DMS 273 treated with DMSO at 0.1 percent for 48 hours (cell line): ENCODE results near the gene CLNK.
A peak's percentile ranks its signal among the peaks of the same experiment; 100 is the strongest.

ENCODE experiments used
- DNase-seq: peaks from one replicate; lab custom pipeline; 2025; lab: John Stamatoyannopoulos, UW

Gene CLNK, protein sequence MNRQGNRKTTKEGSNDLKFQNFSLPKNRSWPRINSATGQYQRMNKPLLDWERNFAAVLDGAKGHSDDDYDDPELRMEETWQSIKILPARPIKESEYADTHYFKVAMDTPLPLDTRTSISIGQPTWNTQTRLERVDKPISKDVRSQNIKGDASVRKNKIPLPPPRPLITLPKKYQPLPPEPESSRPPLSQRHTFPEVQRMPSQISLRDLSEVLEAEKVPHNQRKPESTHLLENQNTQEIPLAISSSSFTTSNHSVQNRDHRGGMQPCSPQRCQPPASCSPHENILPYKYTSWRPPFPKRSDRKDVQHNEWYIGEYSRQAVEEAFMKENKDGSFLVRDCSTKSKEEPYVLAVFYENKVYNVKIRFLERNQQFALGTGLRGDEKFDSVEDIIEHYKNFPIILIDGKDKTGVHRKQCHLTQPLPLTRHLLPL

DNA sequence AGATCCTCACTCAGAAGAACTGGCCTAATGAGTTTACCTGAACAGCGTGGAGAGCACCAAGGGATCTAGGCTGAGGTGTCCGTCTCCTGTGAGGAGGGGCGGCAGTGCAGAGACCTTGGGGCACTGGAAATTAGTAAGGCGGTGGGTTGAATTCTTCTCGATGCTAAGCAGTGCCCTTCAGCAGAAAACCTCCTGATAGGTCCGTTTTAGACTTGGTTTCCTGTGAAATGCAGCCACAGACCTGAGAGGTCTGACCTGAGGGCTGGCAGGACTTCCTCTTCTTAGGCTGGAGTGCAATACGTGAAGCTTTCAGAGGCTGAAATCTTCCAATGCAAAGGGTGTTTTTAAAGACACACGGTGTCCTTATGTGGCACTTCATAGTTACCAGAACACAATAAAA, at the start of gene CLNK:
Gene CLNK (minus strand): TSS at position 138 of the 400 bp plus-strand sequence. CDS start 16,899 bp downstream, outside the sequence.
- DNase-seq, result no peak

DNA sequence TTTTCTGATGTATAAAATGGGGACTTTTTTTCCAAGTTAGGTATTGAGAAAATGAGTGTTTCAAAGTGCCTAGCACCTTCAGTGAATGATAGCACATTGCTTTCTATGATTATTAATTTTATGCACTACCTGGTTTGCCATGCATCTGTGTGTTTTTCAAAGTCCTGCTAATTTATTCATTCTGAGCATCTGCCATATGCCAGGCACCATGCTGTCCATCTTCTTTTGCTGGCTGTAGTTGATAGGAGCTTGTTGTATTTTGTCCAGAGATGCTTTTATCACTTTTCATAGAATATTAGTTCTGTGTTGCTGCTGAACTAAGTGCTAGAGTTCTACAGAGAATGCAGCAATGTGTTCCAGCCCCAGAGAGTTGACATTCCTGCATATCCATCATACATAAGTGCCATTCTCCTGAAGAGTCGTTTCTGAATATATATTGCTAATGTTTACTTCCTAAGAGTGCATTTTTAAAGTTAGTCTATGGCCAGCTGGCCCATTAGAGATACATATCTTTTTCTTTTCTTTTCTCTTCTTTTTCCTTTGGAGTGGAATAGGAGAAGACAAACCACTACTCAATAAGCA, 49.0 kb upstream of the CLNK start:
- DNase-seq, result peak; percentile 21

DNA sequence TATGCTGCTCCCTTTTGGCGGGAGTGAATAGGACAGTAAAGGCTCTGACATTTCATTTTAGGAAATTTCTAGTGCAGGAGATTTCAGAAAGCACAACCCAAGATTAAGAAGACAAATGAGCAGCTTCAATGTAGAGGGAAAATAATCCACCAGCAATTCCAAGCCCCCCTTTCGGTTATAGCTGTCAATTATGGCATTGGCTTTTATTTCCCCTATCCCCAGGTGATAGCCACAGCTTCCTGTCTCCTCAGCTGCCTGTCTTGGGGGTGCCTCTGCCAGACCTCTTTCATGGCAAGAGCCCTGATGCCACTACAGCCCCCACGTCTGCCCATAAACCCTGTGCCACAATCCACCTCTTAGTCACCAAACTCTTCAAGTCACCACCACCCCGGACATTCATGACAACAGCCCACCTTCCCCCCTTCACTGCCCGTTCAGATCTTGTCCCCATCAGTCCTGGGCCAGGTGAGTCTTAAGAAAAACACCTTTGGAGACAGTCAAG, 48.4 kb upstream of the CLNK start:
- no peak for DNase-seq

DNA sequence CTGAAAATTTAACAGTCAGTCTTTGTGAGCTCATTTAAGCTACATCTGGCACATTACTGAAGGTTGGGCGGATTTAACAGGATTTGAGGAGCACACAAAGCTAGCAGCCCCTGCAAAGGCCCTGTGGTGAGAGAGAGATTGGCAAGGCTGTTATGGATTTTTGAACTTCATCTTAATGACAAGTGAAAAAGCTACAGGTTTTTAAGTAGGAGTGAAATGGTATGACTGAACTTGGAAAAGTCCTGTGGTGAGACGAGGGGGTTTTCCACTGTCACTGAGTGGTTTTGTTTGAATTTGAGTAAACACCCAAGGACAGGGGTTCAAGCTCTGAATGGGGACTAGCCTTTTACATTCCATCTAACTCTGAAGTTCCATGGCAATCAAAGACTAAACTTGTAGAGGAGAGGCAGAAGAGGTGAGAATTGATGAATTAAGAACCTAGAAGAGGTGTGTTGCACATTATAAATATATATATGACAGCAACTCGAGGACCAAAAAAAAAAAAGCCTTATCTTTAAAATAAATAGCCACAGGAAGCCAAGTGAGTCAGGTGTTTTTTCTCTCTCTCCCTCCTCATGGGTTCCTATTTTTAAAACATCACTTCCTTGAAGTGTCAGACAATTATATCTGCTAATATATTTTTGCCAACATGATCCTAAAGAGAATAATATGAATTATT, 47.8 kb upstream of the CLNK start:
- DNase-seq, result no peak

DNA sequence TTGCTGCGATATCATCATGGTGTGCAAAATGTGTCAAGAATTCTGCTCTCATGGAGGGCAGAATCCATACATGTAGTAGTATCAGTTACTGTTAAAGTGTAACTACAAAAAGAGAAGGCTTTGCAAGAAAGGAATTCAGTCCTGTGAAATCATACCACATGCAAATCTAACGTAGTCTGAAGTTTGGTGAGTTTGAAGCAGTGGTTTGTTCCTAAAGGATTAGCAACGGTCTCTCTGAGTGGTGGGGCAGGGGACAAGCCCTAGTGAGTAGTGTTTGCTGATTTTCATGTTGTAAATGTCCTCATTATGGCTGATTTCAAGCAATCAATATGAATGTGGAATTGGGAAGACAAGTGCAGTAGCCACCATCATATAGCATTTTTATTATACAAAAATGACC, 47.1 kb upstream of the CLNK start:
- DNase-seq, result no peak

DNA sequence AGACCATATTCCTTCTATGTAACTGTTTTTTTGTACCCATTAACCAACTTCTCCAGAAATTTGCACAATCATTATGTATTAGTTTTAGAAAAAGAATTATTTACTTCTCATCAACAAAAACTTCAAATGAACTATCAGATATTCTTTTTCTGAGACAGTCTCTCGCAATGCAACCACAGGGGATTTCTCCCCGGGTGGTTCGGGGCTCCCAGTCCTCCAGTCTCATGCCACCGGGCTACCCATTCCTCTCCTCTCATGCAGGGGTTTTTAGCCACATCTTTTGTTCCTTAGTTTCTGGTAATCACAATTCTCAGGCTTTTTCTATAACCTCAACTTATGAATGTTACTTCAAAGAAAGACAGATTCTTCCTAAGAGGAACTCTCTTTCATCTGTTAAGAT, 46.6 kb upstream of the CLNK start:
- DNase-seq, result no peak

DNA sequence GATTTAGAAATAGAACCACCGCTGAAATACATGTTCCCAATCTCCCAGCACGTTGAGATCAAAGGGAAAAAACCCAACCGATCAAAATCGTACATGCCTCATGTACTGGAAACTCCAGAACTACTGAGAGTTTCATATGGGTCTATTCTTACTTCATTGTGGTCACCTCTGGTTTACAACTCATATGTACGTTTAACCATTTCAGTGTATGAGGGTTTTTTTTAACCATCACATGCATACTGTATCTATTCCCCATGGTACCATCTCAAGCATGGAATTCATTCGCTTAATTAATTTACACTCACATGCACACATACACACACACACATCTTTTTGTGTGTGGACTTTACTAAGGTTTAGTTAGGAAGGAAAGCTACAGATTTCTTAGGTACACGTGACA, 46.0 kb upstream of the CLNK start:
- DNase-seq, result no peak

DNA sequence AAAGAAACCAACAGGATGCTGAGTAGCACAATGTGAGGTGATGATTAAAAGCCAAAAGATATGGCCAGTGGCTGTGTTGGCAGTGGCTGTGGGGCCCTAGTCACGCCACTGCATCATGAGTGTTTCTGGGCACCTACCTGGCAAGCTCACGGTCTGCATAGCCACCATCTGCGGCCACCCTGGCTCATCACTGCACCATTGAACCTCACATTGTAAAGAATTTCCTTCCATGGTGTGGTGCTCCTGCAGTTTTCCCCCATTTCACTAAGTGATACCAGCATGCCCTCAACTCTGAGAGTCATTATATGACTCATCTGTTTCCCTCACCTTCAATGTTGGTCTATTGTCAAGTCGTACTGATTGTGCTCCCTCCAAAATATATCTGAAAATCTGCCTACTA, 45.5 kb upstream of the CLNK start:
- DNase-seq, result no peak

DNA sequence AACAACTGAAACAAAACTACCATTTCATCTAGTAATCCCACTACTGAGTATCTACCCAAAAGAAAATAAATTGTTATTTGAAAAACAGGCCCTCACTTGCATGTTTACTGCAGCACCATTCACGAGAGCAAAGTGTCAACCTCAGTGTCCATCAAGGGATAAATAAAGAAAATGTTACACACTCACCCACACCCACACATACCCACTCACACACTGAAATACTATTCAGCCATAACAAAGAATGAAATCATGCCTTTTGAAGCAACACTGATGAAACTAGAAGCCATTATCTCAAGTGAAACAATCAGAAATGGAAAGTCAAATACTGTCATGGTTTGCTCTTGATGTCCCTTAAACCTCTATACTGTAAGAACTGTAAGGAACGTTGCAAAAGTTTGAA, 44.8 kb upstream of the CLNK start:
- DNase-seq, result no peak

DNA sequence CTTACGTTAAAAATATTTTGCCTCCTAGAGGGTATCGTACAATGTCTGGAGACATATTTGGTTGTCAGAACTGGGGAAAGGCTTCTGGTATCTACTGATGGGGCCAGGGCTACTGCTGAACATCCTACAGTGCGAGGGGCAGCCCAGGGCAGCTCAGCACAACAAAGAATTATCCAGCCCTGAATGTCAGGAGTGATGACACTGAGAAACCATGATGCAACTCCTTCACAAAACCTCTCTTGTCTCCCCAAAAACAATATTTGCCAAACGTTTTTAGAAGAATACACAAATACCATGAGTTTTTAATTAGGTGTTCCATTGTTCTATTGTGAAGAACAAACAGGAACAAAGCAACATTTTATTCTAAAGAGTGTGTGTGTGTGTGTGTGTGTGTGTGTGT, 43.4 kb upstream of the CLNK start:
- DNase-seq, result no peak

DNA sequence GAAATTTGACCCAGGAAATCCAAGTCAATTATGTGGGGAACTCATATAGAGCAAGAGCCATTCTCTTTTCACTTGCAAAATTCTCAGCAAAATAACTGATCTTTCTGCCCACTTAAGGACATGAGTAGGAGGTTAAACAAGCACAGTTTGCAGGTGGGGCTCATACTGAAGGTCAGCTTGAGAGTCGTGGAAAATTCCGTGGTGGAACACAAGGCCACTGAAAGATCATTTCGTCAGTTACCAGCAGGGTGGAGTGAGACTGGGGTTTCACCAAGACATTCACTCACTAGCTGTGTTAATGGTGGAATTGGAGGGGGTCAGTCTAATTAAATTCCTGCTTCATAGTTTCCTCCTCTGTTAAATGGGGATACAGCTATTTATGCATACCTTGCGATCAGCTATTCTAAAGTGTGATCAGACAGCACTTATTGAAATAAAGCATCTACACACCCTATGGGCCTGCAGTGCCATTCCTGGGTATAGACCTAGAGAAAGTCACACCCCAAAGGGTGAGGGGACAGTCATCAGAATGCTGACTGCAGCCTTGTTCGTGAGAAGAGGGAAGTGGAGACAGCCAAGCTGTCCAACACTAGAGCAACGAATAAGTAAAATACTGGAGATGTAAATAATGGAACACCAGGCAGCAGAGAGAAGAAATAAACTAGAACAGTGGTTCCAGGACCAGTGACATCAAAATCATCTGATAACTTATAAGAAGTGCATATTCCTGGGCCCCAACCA, 42.7 kb upstream of the CLNK start:
- DNase-seq, result no peak

DNA sequence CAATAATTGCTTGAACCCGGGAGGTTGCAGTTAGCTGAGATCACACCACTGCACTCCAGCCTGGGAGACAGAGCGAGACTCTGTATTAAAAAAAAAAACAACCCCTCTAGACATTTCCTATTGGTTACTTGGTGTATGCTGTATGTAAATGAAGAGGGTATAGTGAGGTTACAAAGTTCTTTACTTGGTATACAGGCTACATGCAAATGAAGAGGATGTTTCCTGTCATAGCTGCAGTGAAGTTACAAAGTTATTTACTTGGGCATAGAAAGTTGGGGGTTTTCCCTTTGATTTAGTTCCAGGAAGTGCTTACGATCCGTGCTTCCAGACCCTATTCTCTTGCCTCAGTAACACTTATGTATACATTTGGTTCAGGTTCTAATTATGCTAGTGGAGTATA, 38.4 kb upstream of the CLNK start:
- no peak for DNase-seq

DNA sequence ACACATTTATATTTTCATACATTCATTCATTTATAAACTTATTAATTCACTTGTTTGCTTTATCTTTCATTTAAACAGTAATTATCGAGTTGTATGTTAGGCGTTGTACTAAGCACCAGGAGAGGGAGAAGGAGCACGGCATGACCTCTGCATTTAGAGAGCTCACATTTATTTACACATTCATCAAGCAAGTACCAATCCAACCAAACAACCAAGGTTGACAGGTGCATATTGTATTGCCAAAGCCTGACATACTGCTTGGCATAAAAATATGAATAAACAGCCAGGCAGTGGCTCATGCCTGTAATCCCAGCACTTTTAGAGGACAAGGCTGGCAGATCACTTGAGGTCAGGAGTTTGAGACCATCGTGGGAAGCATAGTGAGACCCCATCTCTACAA, 37.0 kb upstream of the CLNK start:
- DNase-seq, result no peak

DNA sequence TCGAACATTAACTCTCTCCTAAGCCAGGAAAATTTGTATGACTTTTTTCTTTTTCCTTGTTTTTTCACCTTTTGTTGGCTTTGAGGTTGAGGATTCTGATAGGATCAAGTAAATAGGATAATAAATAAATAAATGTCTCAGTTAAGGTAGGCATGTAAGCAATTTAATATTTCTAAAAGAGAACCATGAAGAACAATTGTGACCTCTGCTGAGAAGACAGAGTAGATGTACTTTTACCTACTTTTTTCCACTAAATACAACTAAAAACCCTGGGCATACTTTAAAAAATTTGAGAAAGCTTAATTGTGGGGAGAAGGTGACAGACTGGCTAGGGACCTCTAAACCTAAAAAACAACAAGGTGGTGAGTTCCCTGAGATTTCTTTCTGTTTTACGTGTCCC, 31.6 kb upstream of the CLNK start:
- DNase-seq, result no peak

DNA sequence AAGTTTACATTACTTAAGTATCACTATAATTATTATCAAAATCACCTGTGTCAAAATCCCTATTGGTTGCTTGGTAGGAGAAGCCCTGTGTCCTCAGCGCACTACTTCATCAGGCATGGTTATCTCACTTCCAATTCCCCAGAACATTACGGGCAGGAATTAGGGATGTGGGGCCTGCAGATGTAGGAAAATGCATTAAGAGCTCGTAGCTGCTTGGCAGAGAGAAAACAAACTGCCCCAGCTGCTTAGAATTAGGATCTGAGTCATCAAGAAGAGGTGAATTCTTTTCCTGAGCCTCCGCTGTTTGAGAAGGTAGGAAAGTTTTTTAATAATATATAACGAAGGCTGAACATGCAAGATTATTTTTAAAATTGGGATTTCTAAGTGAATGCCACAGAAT, 31.1 kb upstream of the CLNK start:
- DNase-seq, result peak; percentile 16

DNA sequence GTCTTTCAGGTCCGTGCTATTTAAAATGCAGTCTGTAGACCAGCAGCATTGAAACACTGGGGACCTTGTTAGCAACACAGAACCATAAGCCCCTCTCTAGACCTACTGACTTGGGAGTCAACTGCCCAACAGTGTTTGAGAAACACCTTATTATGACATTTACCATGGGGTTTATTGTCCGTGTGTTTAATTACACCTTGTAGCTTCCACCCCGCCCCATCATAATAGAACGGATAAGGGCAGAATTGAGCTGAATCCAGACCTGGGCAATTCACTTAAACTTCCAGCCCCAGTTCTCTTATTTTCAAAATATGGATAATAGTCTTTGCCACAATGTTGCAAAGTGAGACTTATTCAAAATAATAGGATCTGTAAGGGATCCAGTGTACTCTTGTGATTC, 30.6 kb upstream of the CLNK start:
- DNase-seq, result no peak

DNA sequence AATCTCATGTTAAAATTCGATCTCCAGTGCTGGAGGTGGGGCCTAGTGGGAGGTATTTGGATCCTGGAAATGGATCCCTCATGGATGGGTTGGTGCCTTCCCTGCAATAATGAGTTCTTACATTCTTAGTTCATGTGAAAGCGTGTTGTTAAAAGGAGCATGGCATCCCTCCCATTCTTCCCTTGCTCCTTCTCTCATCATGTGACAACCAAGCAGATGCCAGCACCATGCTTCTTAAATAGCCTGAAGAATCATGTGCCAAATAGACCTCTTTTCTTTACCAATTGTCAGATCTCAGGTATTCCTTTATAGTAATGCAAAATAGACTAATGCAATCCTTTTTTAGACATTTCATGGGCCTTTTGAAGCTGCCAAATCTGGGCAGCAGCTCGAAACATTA, 29.0 kb upstream of the CLNK start:
- no peak for DNase-seq

DNA sequence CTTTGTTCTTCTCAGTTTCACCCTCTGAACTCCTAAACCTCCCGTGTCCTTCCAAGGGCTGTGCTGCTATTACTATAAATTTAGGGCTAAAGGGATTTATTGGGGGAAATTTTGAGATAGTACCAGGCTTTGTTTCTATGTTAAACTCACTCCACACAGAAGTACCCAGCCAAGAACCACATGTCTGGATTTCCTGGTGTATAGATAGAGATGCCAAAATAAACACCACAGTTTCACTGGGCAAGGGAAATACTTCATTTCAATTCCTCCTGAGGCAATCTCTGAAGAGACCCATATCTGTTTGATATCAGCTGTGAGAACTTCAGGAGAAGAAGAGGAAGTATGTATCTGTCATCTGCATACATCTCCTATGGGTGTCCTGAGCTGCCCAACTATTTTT, 21.7 kb upstream of the CLNK start:
- no peak for DNase-seq

DNA sequence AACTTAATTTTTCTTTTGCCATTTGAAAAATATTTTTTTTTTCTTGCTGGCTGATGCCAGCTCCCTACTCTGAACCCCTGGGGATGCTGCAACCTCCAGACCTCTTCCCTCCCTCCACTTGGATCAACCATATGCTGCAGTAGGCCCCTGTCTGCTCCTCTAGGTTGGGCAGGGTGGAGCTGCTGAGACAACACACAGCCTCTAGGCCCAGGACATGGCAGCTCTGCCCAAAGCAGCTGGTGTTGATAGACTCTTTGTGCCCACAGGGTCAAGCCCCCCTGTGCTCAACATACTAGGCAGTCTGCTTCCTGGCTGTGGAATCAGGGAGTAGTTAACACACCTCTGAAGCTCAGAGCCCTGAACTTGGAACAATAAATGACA, 19.9 kb upstream of the CLNK start:
- DNase-seq, result peak; percentile 76

DNA sequence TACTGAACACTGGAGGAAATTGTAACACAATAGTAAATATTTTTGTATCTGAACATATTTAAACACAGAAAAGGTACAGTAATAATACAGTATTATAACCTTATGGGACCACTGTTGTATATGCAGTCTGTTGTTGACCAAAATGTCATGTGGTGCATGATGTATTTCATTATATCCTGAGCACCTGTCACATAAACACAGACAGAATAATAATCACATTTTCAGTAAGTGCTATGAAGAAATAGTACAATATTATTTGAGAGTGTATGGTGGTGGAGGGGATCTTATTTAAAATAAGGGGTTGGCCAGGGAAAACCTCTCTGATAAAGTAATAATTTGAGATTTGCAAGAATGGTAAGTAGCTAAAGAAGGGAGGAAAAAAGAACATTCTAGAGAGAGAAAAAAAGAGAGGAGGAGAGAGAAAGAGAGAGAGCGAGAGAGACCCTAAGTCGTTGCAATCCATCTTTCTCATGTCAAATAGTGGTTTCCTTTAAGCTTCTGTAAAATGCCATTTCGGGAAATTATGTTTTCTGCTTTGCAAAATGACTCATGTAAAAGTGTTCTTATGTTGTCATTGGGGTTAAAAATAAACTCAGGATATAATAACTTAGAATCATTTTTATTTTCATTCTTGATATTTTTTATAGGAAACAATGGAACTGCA, 19.3 kb upstream of the CLNK start:
- no peak for DNase-seq

DNA sequence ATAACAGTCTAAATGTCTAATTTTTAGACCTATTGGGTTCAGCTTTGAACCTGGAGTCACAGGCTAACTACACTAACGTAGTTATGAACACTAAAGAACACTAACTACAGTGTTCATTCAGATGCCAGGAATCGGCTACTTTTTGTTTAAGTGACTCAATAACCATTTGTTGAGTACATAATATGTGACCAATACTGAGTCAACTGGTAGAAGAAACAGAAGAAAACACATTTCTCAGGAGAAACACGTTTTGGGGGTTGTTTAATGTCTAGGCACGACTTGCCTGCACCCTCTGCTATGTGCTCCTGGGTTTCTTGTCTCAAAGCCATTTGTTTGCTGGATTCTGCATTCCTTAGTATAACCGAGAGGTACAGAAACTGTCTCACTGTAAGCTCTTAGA, 18.6 kb upstream of the CLNK start:
- no peak for DNase-seq
